GM12864 (cell line): Measurements from ENCODE around the gene DNAAF8.

Source experiments
- DNase-seq: peaks from one replicate; pipeline ENCODE4 v3.0.0-alpha.2; 2011; ENCODE audit warnings: low read depth
- H3K4me3 ChIP-seq: 2 replicates; pipeline ENCODE4 v1.5.1; 2011; ENCODE audit warnings: mild to moderate bottlenecking, low read depth, low read length, control low read depth
- CTCF ChIP-seq: IDR thresholded peaks from 2 replicates; pipeline ENCODE4 v1.5.1; 2011; ENCODE audit warnings: low read depth, mild to moderate bottlenecking, moderate library complexity, low read length, control low read depth, inconsistent platforms; ENCODE audit errors: missing control alignments

Gene DNAAF8

GRCh38 chr16:4734063-4734729 is at the start of gene DNAAF8, which contains the start of gene ANKS3:
TSS of gene DNAAF8 (plus strand) at chr16:4734537. CDS start at chr16:4736515, 1,978 bp downstream.
TSS of gene ANKS3 (minus strand) at chr16:4734271. CDS start at chr16:4730149, 4,122 bp downstream.
- H3K4me3 ChIP-seq, result peak within 1 kb of the TSS; percentile 88
- no peak for TF ChIP-seq CTCF
- peak; percentile 65 for DNase-seq

- TF ChIP-seq CTCF, result no peak
- no peak overlapping the region for H3K4me3 ChIP-seq
- no peak for DNase-seq
Observed at GRCh38 chr16:4684763-4685162, 49.6 kb upstream of the DNAAF8 start.

GRCh38 chr16:4685292-4685691 is 49.0 kb upstream of the DNAAF8 start:
- no peak for TF ChIP-seq CTCF
- DNase-seq, result no peak
- no peak overlapping the region for H3K4me3 ChIP-seq

- no peak for DNase-seq
- no peak overlapping the region for H3K4me3 ChIP-seq
- no peak for TF ChIP-seq CTCF
Observed at GRCh38 chr16:4685776-4686496, 48.4 kb upstream of the DNAAF8 start.

GRCh38 chr16:4686497-4687210 is 47.7 kb upstream of the DNAAF8 start:
- TF ChIP-seq CTCF, result no peak
- DNase-seq, result no peak

GRCh38 chr16:4687416-4687815 is 46.9 kb upstream of the DNAAF8 start:
- H3K4me3 ChIP-seq, result no peak overlapping the region
- no peak for TF ChIP-seq CTCF
- no peak for DNase-seq

More at GRCh38 chr16:4686497-4687210, 47.7 kb upstream of the DNAAF8 start:
- no peak overlapping the region for H3K4me3 ChIP-seq
